PC-9 (cell line): ENCODE results near the gene MME. TPM values are rescaled to one million over a fixed set of nuclear protein-coding genes. Genes with fewer than 3 reads are reported as not detected.
A peak's percentile ranks its signal among the peaks of the same experiment; 100 is the strongest.
"Not testable (repeated sequence)": the region's sequence is repeated elsewhere in the genome, so short reads cannot be mapped to it uniquely, and the experiment has no call there.

ENCODE experiments used
- BruUV-seq: library from RNA; stranded (reverse); fragments of 400-500 nt; replicated peaks from 2 replicates; lab custom pipeline; 2021; lab: Mats Ljungman, UMichigan
- CTCF ChIA-PET: fragments of 300-600 bp; sonication (Branson Sonifier 250); formaldehyde crosslinking; loops from one replicate; lab custom pipeline; 2022; ENCODE audit warnings: antibody characterized with exemption; lab: Charles Lee
- POLR2A ChIA-PET: fragments of 300-600 bp; sonication (Branson Sonifier 250); formaldehyde crosslinking; loops from one replicate; lab custom pipeline; 2022; ENCODE audit warnings: antibody characterized with exemption; ENCODE audit not compliant: unreplicated experiment; lab: Charles Lee
- DNase-seq, 2 experiments: peaks; one replicate each; pipeline versions ENCODE4 v3.0.0 to v3.0.0-alpha.2; 2015 to 2022; ENCODE audit warnings: mixed read lengths in 1 of 2
- H2AFZ ChIP-seq: fragments of 200-600 bp; sonication (generic); 2 replicates; pipeline ENCODE4 v1.8.1; 2017; ENCODE audit warnings: antibody characterized with exemption
- H3F3A ChIP-seq: fragments of 200-600 bp; sonication (generic); 2 replicates; pipeline ENCODE4 v1.8.1; 2017; ENCODE audit warnings: antibody characterized with exemption, mild to moderate bottlenecking, low read depth; ENCODE audit not compliant: insufficient read depth
- H3K27ac ChIP-seq: fragments of 200-600 bp; sonication (generic); 2 replicates; pipeline ENCODE4 v1.6.1; 2016; ENCODE audit warnings: mixed run types
- H3K27me3 ChIP-seq: fragments of 200-600 bp; sonication (generic); 2 replicates; pipeline ENCODE4 v1.6.1; 2016; ENCODE audit warnings: low read depth, mixed run types; ENCODE audit not compliant: insufficient read depth
- H3K36me3 ChIP-seq: fragments of 200-600 bp; sonication (generic); 2 replicates; pipeline ENCODE4 v1.6.1; 2016; ENCODE audit warnings: low read depth, mixed run types
- H3K4me1 ChIP-seq: fragments of 200-600 bp; sonication (generic); replicated peaks from 2 replicates; pipeline ENCODE4 v1.6.1; 2016; ENCODE audit warnings: mixed run types; ENCODE audit not compliant: insufficient read depth
- H3K4me2 ChIP-seq: fragments of 200-600 bp; sonication (generic); 2 replicates; pipeline ENCODE4 v1.6.1; 2017; ENCODE audit warnings: mixed run types
- H3K4me3 ChIP-seq: fragments of 200-600 bp; sonication (generic); 2 replicates; pipeline ENCODE4 v1.6.1; 2016; ENCODE audit warnings: mixed run types
- H3K79me2 ChIP-seq: fragments of 200-600 bp; sonication (generic); 2 replicates; pipeline ENCODE4 v1.6.1; 2017; ENCODE audit warnings: low read depth, mixed run types
- H3K9me2 ChIP-seq: fragments of 200-600 bp; sonication (generic); 2 replicates; pipeline ENCODE4 v1.8.1; 2017; ENCODE audit warnings: mild to moderate bottlenecking; ENCODE audit not compliant: insufficient read depth
- H3K9me3 ChIP-seq: fragments of 200-600 bp; sonication (generic); 2 replicates; pipeline ENCODE4 v1.8.1; 2016; ENCODE audit warnings: low read depth; ENCODE audit not compliant: insufficient read depth
- H4K20me1 ChIP-seq: fragments of 200-600 bp; sonication (generic); 2 replicates; pipeline ENCODE4 v1.8.1; 2017; ENCODE audit not compliant: insufficient read depth
- CTCF ChIP-seq: fragments of 200-600 bp; sonication (generic); conservative IDR thresholded peaks from 2 replicates; pipeline ENCODE4 v1.6.1; 2017; ENCODE audit warnings: mixed run types, antibody characterized with exemption, mild to moderate bottlenecking, moderate library complexity
- EZH2 ChIP-seq: fragments of 200-600 bp; sonication (generic); IDR thresholded peaks from 2 replicates; pipeline ENCODE4 v1.8.0; 2017; ENCODE audit warnings: antibody characterized with exemption, low read depth
- intact Hi-C: fragments of 100-400 bp; cut with micrococcal nuclease; formaldehyde crosslinking; loops from one replicate; pipeline ENCODE4 v1.10.0; 2022; ENCODE audit not compliant: unreplicated experiment
- total RNA-seq: library from RNA; stranded (reverse); gene quantifications from 2 replicates; pipeline ENCODE4 v1.2.3, GENCODE V29; 2021

MME gene
- total RNA-seq, 1 experiment from 2014 or later: 2.1 TPM

GRCh38 chr3:155112661-155113389 is 32.7 kb downstream of the MME start:
- Histone ChIP-seq H3K4me2 (no peak overlapping the region), H3K79me2 (no peaks in the 10 kb centered on the region), H3F3A (no peaks in the 10 kb centered on the region), H2AFZ (0 out of 2 replicates have a peak overlapping the region, but pooled peaks have one; percentile 24), H3K27me3 (no peaks in the 10 kb centered on the region), H3K9me2 (no peaks in the 10 kb centered on the region), H4K20me1 (no peaks in the 10 kb centered on the region), H3K36me3 (no peaks in the 10 kb centered on the region), H3K4me3 (no peak overlapping the region), H3K4me1 (no peaks in the 10 kb centered on the region), H3K27ac (no peak overlapping the region), H3K9me3 (no peaks in the 10 kb centered on the region)
- intact Hi-C loops: no loop called here
- BruUV-seq: no TSS peak
- POLR2A ChIA-PET: no interaction called here
- CTCF ChIA-PET: no interaction called here
- TF ChIP-seq CTCF (no peak), EZH2 (no peak)
- no peak for DNase-seq

GRCh38 chr3:155124745-155125144 is 44.6 kb downstream of the MME start:
- CTCF ChIA-PET, H3K9me2 ChIP-seq, H3K36me3 ChIP-seq, H4K20me1 ChIP-seq, H3F3A ChIP-seq, POLR2A ChIA-PET, H3K79me2 ChIP-seq, H3K4me3 ChIP-seq, intact Hi-C loops, H3K4me1 ChIP-seq, H3K4me2 ChIP-seq, BruUV-seq, H2AFZ ChIP-seq, H3K9me3 ChIP-seq, H3K27me3 ChIP-seq, H3K27ac ChIP-seq: not testable (repeated sequence)
- peak in 1 of 2 experiments; percentile 21 for DNase-seq

GRCh38 chr3:155129396-155129795 is 49.3 kb downstream of the MME start:
- H3F3A ChIP-seq: no peaks in the 10 kb centered on the region
- no peak overlapping the region for H3K4me3 ChIP-seq
- H3K27ac ChIP-seq: no peak overlapping the region
- TF ChIP-seq CTCF (no peak), EZH2 (no peak)
- no peaks in the 10 kb centered on the region for H3K9me2 ChIP-seq
- no peaks in the 10 kb centered on the region for H4K20me1 ChIP-seq
- no peak for DNase-seq
- H3K4me1 ChIP-seq: no peaks in the 10 kb centered on the region
- no peaks in the 10 kb centered on the region for H3K36me3 ChIP-seq
- POLR2A ChIA-PET: no interaction called here
- H3K4me2 ChIP-seq: no peak overlapping the region
- no peaks in the 10 kb centered on the region for H3K79me2 ChIP-seq
- CTCF ChIA-PET: no interaction called here
- H2AFZ ChIP-seq: no peak overlapping the region
- H3K9me3 ChIP-seq: no peaks in the 10 kb centered on the region; the same call in 1 of the 2 replicates
- intact Hi-C loops: no loop called here
- no TSS peak for BruUV-seq
- no peaks in the 10 kb centered on the region for H3K27me3 ChIP-seq

- DNase-seq: no peak
- no peaks in the 10 kb centered on the region for H3K36me3 ChIP-seq
- no peaks in the 10 kb centered on the region for H3K79me2 ChIP-seq
- no peaks in the 10 kb centered on the region; the same call in 1 of the 2 replicates for H3K9me3 ChIP-seq
- ChIA-PET CTCF (no interaction called here), POLR2A (no interaction called here)
- H3K27ac ChIP-seq: no peak overlapping the region
- H2AFZ ChIP-seq: no peak overlapping the region
- no TSS peak for BruUV-seq
- no peak overlapping the region for H3K4me2 ChIP-seq
- TF ChIP-seq EZH2 (no peak), CTCF (no peak)
- no peaks in the 10 kb centered on the region for H3K4me1 ChIP-seq
- no peaks in the 10 kb centered on the region for H4K20me1 ChIP-seq
- H3K4me3 ChIP-seq: no peak overlapping the region
- no peaks in the 10 kb centered on the region for H3K9me2 ChIP-seq
- no peaks in the 10 kb centered on the region for H3F3A ChIP-seq
- no peaks in the 10 kb centered on the region for H3K27me3 ChIP-seq
- intact Hi-C loops: no loop called here
Measured at GRCh38 chr3:155130001-155130400, 49.9 kb downstream of the MME start.
